Smooth muscle cell of the brain vasculature (primary cell): ENCODE measurements around the gene KCNB1.
A peak's percentile ranks its signal among the peaks of the same experiment; 100 is the strongest.

ENCODE experiments used
- DNase-seq: peaks from one replicate; pipeline ENCODE4 v3.0.0-alpha.2; 2012; ENCODE audit warnings: low read depth, low spot score

Gene KCNB1

DNA sequence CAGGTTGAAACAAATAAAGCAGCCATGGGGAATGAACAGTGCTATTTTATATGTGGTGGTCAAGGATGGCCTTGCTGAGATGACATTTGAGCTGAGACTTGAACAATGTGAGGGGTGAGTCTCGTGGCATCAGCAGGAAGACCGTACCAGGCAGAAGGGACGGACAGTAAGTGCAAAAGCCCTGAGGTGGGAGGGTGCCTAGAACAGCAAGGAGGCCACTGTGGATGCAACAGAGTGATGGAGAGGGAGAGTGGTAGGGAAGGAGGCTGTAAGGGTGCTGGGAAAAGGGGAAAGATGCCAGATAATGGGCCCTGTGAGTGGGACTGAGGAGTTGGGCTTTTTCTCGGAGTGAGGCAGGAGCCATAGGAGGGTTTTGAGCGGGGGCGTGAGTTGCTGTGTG lies 11.5 kb downstream of the KCNB1 start:
- DNase-seq = no peak

DNA sequence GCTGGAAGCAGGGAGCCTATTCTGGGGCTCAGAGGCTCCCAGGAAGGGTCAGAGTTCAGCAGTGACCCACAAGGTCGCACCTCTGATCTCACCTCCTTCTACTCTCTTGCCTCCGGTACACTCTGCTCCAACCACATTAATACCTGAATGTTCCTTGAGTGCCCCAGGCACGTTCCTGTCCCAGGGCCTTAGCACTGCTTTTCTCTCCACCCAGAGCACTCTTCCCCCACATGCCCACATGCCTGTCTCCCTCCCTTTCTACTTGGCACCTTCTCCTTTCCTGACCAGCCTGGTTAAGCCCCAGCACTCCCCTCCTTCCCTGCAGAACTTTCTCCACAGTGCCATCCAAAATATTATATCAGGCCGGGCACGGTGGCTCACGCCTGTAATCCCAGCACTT lies 13.4 kb downstream of the KCNB1 start:
- no peak for DNase-seq

DNA sequence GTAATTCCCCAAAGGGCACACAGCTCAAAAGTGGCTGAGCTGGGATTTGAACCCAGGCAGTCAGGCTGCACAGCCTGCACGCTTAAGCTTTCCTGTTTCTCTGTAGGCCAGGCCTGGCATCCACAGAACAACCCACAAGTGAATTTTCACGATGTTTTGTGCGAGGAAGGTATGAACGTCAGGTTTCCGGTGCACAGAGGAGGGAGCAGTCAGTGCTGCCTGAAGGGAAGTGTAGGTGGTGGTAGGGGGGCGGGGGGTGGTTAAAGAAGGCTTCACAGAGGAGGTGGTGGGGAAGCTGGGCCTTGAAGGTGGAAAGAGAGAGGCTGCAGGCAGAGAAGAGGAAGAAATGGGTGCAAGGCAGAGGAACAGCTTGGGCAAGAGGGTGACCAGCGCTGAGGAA lies 14.1 kb downstream of the KCNB1 start:
- no peak for DNase-seq

DNA sequence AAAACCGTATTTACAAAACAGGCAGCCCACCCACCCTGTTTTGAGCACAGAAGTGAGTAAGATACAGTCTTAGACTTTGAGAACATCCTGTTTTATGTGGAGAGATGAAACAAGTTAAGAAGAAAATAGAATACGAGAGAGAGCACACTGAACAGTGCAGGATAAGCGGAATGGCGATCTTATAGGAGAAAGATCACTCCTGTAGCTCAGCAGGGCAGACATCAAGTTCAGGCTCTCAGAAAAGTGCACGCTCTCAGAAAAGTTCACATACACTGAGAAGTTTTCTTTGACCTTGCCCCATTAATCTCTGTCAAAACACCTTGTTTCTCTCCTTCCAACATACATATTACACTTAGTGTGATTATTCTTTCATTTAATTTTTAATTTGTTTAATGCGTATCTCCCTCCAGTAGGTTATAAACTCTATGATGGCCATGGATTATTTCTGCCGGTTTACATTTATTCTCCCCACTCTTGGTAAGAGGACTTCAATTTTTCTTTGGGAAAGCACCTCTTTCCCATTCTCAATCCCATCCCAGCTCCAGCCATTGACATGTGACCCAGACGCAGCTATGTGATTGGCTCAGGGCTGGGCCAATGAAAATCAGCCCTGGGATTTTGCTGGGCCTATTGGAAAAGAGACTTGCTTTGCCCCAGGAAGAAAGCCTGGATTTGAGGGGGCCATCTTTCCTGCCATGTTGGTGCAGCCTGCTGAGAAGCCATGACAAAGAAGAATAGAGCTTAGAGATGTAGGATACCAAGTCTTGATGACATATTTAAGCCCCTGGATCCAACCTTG lies 16.2 kb downstream of the KCNB1 start:
- DNase-seq = no peak

DNA sequence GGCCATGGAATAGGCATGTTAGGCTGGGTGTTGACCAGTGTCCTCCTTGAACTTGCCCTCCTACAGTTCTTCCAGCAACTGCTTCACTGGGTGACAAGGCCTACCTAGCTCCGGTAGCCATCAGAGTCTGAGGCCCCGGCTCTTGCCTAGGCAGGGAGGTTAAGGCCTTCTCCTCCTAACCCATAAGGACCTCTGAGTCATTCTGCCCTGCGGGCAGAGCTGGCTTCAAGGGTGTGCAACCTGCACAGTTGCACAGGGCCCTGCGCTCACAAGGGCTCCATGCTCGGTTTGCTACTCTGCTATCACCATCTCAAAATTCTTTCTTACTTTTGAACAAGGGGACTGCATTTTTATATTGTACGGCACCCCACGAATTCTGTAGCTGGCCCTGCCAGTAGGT lies 17.9 kb downstream of the KCNB1 start:
- DNase-seq = no peak

DNA sequence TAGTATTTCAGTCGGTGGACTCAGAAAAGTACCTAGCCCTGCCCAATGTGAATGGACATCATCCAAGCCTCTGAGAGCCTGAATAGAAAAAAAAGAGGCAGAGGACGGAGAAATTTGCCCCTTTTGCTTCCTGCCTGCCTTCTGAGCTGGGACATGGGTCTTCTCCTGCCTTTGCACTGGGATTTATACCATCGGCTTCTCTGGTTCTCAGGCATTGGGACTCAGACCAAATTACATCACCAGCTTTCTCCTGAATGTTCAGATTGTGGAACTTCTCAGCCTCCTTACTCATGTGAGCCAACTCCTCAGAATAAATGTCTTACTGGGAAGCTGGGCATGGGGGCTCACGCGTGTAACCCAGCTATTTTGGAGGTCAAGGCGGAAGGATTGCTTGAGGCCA lies 19.8 kb downstream of the KCNB1 start:
- DNase-seq = no peak

DNA sequence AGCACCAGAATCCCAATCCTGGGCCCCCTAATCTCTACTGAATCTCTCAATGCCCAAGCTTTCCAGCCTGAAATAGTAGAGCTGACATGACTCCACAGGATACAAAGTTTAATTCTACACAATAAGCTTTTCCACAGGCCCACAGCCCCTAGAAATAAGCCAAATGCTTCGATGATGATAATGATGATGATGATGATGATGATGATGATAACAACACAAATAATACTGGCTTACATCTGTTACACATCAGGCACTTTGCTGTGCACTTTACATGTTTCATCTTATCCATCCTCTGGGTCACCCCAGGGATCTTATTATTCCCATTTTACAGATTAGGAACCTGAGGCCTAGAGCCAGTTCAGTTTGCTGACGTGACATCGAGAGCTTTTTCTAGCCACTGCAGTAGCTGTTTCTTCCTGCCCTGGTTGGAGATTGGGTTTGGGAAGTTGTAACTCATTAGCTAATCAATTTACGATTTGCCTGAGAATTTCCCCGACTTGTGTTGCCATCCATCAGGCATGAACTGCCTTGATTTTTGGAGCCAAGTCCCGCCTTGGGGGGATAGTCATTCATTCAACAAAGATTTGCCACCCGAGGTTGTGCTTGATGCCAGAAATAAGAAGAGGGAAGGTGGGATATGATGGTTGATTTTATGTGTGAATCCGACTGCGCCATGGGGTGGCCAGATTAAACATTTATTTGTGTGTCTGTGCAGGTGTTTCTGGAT lies 20.4 kb downstream of the KCNB1 start:
- no peak for DNase-seq

DNA sequence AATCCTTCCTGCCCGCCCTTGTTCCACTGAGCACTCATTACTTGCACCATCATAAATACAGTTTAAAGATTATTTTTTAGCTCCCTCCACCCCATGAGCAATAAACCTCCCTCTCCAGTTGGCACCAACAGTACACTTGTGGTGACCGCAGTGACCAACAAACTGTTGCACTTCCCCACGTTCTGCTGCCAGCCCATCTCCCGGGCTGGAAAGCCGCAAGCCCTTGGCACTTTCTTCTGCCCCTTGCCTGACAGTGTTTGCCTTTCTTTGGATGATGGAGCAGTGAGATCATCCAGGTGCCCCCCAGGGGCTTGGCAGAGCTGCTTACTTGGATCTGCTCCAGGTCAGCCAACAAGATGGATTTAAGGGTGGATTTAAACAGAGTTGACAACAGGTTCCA lies 21.6 kb downstream of the KCNB1 start:
- no peak for DNase-seq

DNA sequence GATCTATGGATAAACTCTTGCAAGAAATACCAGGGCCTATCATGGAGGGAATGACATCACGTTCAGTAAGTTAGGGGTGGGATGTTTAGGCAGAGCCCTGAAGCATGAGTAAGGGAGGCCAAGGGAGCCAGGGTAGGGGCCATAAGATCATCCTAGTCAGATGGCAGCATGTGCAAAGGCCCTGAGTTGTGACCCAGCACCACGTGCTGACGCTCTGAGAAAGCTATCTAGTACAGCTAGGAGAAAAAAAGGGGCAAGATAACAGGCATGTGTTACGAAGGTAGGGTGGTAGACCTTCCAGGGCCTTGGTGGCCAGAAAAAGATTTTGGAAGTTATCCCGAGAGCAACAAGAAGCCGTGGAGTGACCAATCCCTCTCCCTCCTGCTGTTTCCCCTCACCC lies 22.3 kb downstream of the KCNB1 start:
- no peak for DNase-seq

DNA sequence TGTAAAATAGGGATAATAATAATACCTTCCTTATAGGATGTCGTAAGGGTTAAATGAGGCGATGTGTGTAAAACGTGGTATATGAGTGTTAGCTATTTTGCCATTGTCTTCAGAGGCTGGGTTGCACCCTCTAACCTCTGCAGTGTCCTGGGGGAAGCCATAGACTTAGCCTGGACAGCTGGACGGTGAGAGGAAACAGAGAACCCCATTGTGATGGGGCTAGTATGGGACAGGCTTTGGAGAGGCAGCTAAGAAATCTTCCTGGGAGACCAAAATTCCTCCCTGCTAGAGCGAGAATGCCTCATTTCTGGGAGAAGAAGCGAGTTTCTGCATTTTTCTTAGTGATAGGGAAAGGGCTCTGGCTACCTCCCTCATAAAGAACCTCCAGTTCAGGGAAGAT lies 22.8 kb downstream of the KCNB1 start:
- no peak for DNase-seq

DNA sequence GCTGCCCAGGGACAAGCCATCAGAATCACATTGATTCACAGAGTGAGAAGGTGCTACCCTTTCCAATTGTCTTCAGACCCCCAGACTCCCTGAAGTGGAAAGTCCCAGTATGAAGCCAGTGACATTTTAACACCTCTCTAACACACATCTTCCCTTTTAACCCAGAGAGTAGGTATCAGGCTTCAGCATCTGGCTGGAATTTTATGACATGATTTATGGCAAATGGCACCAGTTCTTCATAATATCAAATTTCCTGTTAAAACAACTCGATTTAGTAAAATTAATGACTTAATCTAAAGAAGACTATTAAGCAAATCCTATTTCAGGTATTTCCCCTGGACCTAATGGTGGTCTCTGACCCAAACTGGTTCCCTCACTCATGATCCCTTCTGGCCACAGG lies 25.0 kb downstream of the KCNB1 start:
- no peak for DNase-seq

DNA sequence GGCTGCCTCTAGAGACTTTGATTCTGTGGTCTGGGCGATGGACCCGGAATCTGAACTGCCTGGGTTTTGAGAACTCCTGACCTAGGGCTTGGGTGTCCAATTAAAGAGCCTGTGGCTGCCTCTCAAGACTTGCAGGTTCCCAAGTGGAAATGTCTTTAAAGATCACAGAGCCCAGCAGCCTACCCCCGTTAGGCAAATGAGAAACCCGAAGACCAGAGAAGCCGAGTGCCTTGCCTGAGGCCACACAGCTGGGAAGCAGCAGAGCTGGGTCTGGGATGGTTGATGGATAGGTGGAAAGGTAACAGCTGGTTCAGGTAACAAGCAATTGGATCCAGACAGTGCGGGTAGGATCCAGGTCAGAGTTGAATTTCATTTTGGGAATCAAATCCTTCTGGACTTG lies 25.8 kb downstream of the KCNB1 start:
- DNase-seq = no peak

DNA sequence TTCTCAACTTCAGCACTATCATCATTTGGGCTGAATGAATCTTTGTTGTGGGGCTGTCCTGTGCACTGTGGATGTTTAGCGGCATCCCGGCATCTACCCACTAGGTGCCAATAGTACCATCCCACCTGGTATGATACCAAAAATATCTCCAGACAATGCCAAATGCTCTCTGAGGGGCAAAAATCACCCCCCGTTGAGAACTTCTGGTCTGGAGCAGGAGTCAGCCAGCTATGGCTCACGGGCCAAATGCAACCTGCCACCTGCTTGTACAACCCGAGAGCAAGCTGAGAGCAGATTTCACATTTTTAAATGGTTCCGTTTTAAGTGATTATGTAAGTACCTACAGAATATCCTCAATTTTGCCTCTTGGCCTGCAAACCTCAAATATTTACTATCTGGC lies 26.8 kb downstream of the KCNB1 start:
- no peak for DNase-seq

DNA sequence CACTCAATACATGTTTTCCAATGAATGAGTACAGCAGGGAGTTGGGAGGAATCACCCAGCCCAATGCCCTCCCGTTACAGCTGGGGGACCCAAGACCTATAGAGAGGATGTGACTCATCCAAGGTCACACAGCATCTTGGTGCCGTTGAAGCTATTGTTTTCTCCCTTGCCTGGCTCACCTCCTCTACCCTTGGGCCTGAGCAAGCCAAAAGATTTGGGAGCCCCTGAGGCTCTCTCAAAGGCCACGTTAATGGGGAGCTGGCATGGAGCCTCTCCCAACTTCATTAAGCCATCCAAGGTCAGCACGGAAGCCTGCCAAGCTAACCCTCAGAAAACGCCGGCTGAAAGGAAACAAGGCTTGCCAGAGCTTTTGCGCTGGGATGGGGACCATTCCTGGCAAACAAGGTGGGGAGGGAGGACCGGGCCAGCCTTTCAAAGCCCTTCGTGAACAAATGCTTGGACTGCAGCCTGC lies 30.4 kb downstream of the KCNB1 start:
- DNase-seq = no peak

DNA sequence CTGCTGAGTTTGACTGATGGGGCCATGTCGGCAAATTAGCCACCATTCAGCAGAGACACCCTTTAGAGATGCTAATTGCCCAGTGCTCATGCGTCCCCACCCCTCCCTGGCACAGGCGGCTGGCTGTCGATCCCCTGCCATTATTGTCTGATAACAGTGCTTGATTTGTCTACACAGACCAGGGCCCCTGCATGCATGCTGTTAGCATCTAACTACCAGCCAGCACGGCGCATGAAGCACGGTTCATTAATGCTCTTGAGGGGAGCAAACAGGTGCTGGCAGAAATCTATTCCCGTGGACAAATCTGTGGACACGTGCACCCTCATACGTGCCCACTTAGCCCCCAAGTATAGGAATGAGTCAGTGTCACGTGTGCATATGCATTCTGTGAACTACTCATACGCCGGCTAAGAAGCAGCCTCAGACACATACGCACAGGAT lies 32.2 kb downstream of the KCNB1 start:
- DNase-seq = no peak

DNA sequence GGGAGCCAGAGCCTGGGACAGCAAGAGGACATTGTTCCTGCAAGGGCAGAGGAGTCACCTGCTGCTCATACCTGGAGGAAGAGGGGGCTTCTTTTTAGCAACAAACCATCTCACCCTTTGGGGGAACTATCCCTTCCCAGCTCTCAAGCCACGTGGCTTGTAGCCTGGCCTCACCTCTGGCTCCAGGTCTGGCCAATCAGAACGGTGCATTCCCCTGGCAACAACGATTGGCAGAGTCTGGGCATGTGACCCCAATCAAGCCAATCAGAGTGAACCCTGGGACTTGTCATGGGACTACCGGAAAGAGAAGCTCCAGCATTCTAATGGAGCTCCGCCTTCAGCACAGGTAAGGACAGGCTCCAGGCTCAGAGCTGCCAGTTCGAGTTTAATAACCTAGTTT lies 33.6 kb downstream of the KCNB1 start:
- DNase-seq = no peak

DNA sequence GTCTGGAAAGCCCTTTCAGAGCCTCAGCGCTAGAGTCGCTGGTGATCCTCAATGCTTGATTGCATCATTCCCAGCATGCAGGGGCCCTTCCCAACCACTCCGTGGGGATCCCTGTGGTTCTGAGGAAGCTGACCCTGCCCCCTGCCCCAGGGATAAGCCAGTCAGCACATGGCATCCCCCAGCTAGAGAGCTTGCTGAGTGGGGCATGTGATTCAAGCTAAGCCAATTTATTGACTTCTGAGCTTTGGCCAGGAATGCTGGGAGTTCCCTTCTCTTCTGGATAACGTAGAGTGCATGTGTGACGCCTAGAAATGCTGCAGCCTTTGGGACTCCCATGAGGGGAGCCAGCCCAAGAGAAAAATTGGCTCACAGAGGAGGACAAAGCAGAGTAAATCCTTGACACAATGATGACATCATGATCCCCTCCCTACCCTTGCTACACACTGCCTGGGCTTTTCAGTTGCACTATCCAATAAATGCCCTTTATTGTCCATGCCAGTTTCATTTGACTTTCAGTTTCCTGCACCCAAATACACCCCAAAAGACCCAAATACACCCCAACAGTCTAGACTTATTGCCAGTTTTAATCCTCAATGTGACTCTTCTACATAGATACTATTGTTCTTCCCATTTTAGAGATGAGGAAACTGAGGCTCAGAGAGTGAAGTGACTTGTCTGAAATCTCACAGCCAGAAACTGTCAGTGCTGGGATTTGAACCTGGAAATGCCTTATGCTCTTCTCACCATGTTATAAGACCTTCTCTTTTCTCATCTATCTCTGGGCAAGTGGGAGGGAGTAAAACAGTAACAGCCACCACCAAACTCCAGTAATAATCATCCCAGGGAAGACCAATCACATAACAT lies 34.3 kb downstream of the KCNB1 start:
- DNase-seq = peak; percentile 82

DNA sequence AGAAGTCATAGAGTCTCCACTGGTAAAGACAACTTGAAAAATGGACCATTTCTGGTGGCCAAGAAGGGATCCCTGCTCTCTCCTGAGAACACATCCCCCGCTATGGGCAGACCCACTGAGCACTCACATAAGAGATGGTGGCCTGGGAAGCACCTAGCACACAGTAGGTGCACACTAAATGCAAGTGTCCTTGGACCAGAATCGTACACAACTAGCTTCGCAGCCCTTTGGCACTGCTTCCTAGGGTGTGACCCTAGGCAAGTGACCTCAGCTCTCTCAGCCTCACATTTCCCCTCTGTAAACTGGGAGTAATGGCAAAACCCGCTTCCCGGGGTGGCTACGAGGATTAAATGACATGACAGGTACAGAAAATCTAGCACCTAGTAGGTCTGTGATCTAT lies 35.1 kb downstream of the KCNB1 start:
- DNase-seq = no peak

DNA sequence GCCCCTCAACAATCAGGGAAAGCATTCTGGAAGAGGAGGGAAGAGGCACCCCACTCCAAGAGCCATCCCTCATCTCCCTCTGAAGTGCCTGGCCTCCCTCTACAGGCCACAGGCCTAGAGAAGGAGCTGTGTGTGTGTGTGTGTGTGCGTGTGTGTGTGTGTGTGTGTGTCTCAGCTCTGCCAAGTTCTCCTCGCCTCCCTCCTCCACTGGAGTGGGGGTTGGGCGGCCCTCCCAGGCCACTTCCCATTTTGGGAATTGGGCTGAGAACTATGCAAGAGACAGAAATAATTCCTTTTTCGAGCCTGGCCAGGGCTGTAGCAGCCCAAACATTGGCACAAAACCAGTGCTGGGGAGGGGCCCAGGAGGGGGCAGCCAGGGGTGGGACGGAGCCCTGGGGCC lies 35.7 kb downstream of the KCNB1 start:
- no peak for DNase-seq

DNA sequence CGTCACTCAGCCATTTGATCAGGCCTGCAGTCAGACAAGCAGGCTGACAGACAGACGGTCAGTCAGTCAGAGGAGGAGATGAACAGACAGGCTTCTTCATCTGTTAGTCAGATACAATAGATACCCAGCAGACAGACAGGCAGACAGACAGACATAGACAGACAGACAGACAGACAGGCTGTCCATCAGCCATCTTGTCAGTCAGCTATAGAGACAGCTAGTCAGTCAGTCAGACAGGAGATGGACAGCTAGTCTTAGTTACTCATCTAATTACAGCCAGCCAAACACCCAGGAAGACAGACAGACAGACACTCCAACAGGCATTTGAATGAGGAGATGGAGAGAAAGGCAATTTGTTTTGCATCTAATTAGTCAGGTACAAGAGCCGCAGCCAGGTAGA lies 36.4 kb downstream of the KCNB1 start:
- DNase-seq = no peak

DNA sequence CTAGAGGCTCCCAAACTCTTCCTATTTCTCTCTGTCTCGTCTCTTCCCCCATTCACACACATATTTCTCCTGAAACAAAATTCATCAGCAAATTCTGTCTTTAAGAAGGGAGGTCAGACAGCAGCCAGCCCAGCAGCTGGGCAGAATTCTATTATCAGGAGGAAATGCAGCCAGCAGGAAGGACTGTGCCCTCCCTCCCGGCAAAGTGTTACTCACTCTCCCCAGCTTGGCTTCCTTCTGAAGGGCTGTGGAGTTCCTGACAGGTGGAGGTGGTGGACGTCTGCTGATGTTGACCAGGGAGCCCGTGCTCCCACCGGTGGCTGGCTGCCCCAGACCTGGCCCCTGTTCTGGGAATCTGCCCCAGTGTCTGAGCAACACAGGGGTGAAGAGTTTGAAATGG lies 37.3 kb downstream of the KCNB1 start:
- no peak for DNase-seq

DNA sequence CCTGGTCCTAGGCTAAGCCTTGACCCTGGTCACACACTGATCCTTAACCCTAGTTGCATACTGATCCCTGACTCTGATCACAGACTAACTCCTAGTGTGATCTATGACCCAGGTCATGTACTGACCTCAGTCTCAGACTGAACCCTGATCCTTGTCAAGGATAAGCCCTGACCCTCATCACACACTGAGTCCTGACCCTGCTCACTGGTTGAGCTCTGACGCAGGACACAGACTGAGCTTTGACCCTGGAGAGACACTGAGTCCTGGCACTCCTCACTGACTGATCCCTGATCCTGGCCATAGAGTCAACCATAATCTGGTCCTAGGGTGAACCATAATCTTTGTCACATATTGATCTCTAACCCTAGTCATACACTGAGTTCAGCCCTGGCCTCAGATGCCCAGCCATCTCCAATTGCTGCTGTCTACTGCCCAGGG lies 37.9 kb downstream of the KCNB1 start:
- DNase-seq = no peak
